ENCODE measurements around the gene GCSAML. TPM values are rescaled to one million over a fixed set of nuclear protein-coding genes. Genes with fewer than 3 reads are reported as not detected.

Gene GCSAML
- total RNA-seq, 1 donor from 2014 or later: not detected

GRCh38 chr1:247528812-247529474 is 20.0 kb upstream of the GCSAML start:
- H3K9me3 Mint-ChIP-seq: no peaks in the 10 kb centered on the region
- H3K27ac Mint-ChIP-seq (ENCODE audit: unreplicated experiment): no peak overlapping the region
- H3K36me3 Mint-ChIP-seq (ENCODE audit: low read depth): no peaks in the 10 kb centered on the region
- peaks cover 14% of the 10 kb centered on the region for H3K27me3 Mint-ChIP-seq (ENCODE audit: low read depth)
- H3K4me3 Mint-ChIP-seq: no peak overlapping the region
- no peak for TF ChIP-seq CTCF (conservative IDR thresholded peaks at IDR 0.05)
- H3K4me1 Mint-ChIP-seq: no peaks in the 10 kb centered on the region
- no peak for DNase-seq (ENCODE audit: low read depth, low spot score)

- Mint-ChIP-seq H3K9me3 (no peaks in the 10 kb centered on the region), H3K27ac (ENCODE audit: unreplicated experiment) (no peak overlapping the region), H3K27me3 (ENCODE audit: low read depth) (peaks cover 14% of the 10 kb centered on the region), H3K4me1 (no peaks in the 10 kb centered on the region), H3K4me3 (no peak overlapping the region), H3K36me3 (ENCODE audit: low read depth) (no peaks in the 10 kb centered on the region)
- no peak for DNase-seq (ENCODE audit: low read depth, low spot score)
- TF ChIP-seq CTCF (conservative IDR thresholded peaks at IDR 0.05): no peak
These were observed 19.1 kb upstream of the GCSAML start for GRCh38 chr1:247529771-247530355.

GRCh38 chr1:247530785-247531184 is 18.1 kb upstream of the GCSAML start:
- peaks cover 14% of the 10 kb centered on the region for H3K27me3 Mint-ChIP-seq (ENCODE audit: low read depth)
- H3K36me3 Mint-ChIP-seq (ENCODE audit: low read depth): no peaks in the 10 kb centered on the region
- H3K9me3 Mint-ChIP-seq: no peaks in the 10 kb centered on the region
- no peaks in the 10 kb centered on the region for H3K4me1 Mint-ChIP-seq
- no peak for DNase-seq (ENCODE audit: low read depth, low spot score)
- no peak overlapping the region for H3K4me3 Mint-ChIP-seq
- no peak overlapping the region for H3K27ac Mint-ChIP-seq (ENCODE audit: unreplicated experiment)
- no peak for TF ChIP-seq CTCF (conservative IDR thresholded peaks at IDR 0.05)

GRCh38 chr1:247531937-247532336 is 17.0 kb upstream of the GCSAML start:
- peaks cover 7% of the 10 kb centered on the region for H3K27me3 Mint-ChIP-seq (ENCODE audit: low read depth)
- no peaks in the 10 kb centered on the region for H3K36me3 Mint-ChIP-seq (ENCODE audit: low read depth)
- H3K4me3 Mint-ChIP-seq: no peak overlapping the region
- H3K4me1 Mint-ChIP-seq: no peaks in the 10 kb centered on the region
- no peak overlapping the region for H3K27ac Mint-ChIP-seq (ENCODE audit: unreplicated experiment)
- DNase-seq (ENCODE audit: low read depth, low spot score): no peak
- H3K9me3 Mint-ChIP-seq: no peaks in the 10 kb centered on the region
- TF ChIP-seq CTCF (conservative IDR thresholded peaks at IDR 0.05): no peak

GRCh38 chr1:247535402-247535801 is 13.5 kb upstream of the GCSAML start:
- DNase-seq (ENCODE audit: low read depth, low spot score): no peak
- no peaks in the 10 kb centered on the region for H3K36me3 Mint-ChIP-seq (ENCODE audit: low read depth)
- no peak overlapping the region for H3K4me3 Mint-ChIP-seq
- H3K27ac Mint-ChIP-seq (ENCODE audit: unreplicated experiment): peak overlapping the region; percentile 70
- no peaks in the 10 kb centered on the region for H3K9me3 Mint-ChIP-seq
- no peaks in the 10 kb centered on the region for H3K27me3 Mint-ChIP-seq (ENCODE audit: low read depth)
- TF ChIP-seq CTCF (conservative IDR thresholded peaks at IDR 0.05): no peak
- no peaks in the 10 kb centered on the region for H3K4me1 Mint-ChIP-seq

Measured in neural crest cell (in vitro differentiated cells).